HCT116 (cell line): ENCODE results near the gene SMIM45.

Experiments
- ATAC-seq: fragments of 200-7000 bp; cut with Tn5 transposase; 2 replicates; pipeline ENCODE4 v1.9.1; 2020; ENCODE audit warnings: mild to moderate bottlenecking, moderate library complexity
- BruUV-seq: library from RNA; stranded (reverse); fragments of 400-500 nt; replicated peaks from 2 replicates; lab custom pipeline; 2021; lab: Mats Ljungman, UMichigan
- CTCF ChIA-PET: fragments of 300-600 bp; sonication (Branson Sonifier 250); formaldehyde crosslinking; loops from one replicate; lab custom pipeline; 2021; ENCODE audit warnings: antibody characterized with exemption; lab: Charles Lee
- POLR2A ChIA-PET: fragments of 300-600, 350-600 bp; sonication (Branson Sonifier 250); formaldehyde crosslinking; loops from one replicate; lab custom pipeline; 2021; ENCODE audit warnings: antibody characterized with exemption; lab: Charles Lee
- RAD21 ChIA-PET, 2 experiments: fragments of 300-600 bp; sonication (Branson Sonifier 250); formaldehyde crosslinking; loops; one replicate each; lab custom pipeline; 2023; ENCODE audit warnings: low total read pairs in 2 of 2; ENCODE audit not compliant: uncharacterized antibody in 2 of 2, unreplicated experiment in 2 of 2, low non-redundant PET in 1 of 2; lab: Charles Lee
- DNase-seq: peaks from one replicate; pipeline ENCODE4 v3.0.0-alpha.2; 2010; ENCODE audit warnings: low read depth, low spot score
- H2AFZ ChIP-seq: fragments of 200-600 bp; shearing (Covaris generic), sonication (generic); 2 replicates; pipeline ENCODE4 v1.6.1; 2017; ENCODE audit warnings: low read depth, mixed run types, mixed read lengths, antibody characterized with exemption, low read length; ENCODE audit not compliant: poor library complexity, severe bottlenecking
- H3K27ac ChIP-seq: 2 replicates; pipeline ENCODE4 v1.5.1; 2012; ENCODE audit warnings: low read depth, low read length
- H3K27me3 ChIP-seq: fragments of 200-600 bp; sonication (generic); 2 replicates; pipeline ENCODE4 v1.6.1; 2016; ENCODE audit warnings: mixed run types, low read length, mixed read lengths; ENCODE audit not compliant: insufficient read depth
- H3K36me3 ChIP-seq, 2 experiments: fragments of 200-500 bp in 1 of 2; fragments of 200-600 bp in 1 of 2; sonication (Bioruptor generic) in 1 of 2; sonication (generic) in 1 of 2; 2 replicates each; pipeline versions ENCODE4 v1.5.1 to v1.6.1; 2014 to 2016; ENCODE audit warnings: low read length in 2 of 2, inconsistent platforms in 1 of 2, mixed read lengths in 1 of 2, mixed run types in 1 of 2; ENCODE audit not compliant: insufficient read depth in 2 of 2, control insufficient read depth in 1 of 2
- H3K4me1 ChIP-seq, 2 experiments: fragments of 200-600 bp in 1 of 2; sonication (generic) in 1 of 2; 2 replicates each; pipeline versions ENCODE4 v1.5.1 to v1.6.1; 2012 to 2017; ENCODE audit warnings: low read length in 2 of 2, inconsistent platforms in 1 of 2, mild to moderate bottlenecking in 1 of 2, mixed read lengths in 1 of 2, mixed run types in 1 of 2, moderate library complexity in 1 of 2; ENCODE audit not compliant: insufficient read depth in 2 of 2, control insufficient read depth in 1 of 2
- H3K4me2 ChIP-seq: fragments of 200-600 bp; sonication (generic); 2 replicates; pipeline ENCODE4 v1.6.1; 2017; ENCODE audit warnings: mixed run types, low read length, mixed read lengths
- H3K4me3 ChIP-seq, 2 experiments: fragments of 200-600 bp in 1 of 2; sonication (generic) in 1 of 2; replicated peaks in 1 of 2; 2 replicates each; pipeline ENCODE4 v1.5.1; 2011 to 2016; ENCODE audit warnings: low read length in 2 of 2, control low read depth in 1 of 2, low read depth in 1 of 2, mild to moderate bottlenecking in 1 of 2, mixed read lengths in 1 of 2, mixed run types in 1 of 2
- H3K79me2 ChIP-seq: fragments of 200-600 bp; sonication (generic); 2 replicates; pipeline ENCODE4 v1.6.1; 2017; ENCODE audit warnings: mild to moderate bottlenecking, mixed run types, low read length, moderate library complexity, mixed read lengths; ENCODE audit not compliant: insufficient read depth
- H3K9ac ChIP-seq: fragments of 200-600 bp; sonication (generic); 2 replicates; pipeline ENCODE4 v1.6.1; 2016; ENCODE audit warnings: low read length, mixed read lengths
- H3K9me2 ChIP-seq: fragments of 200-600 bp; sonication (generic), shearing (Covaris generic); 2 replicates; pipeline ENCODE4 v1.6.1; 2017; ENCODE audit warnings: mixed run types, mild to moderate bottlenecking, moderate library complexity; ENCODE audit not compliant: insufficient read depth
- H3K9me3 ChIP-seq, 2 experiments: fragments of 200-500 bp in 1 of 2; fragments of 200-600 bp in 1 of 2; sonication (Bioruptor generic) in 1 of 2; sonication (generic) in 1 of 2; 2 replicates each; pipeline ENCODE4 v1.6.1; 2014 to 2017; ENCODE audit warnings: low read length in 2 of 2, mixed read lengths in 2 of 2, inconsistent platforms in 1 of 2, low read depth in 1 of 2, mild to moderate bottlenecking in 1 of 2, mixed run types in 1 of 2, moderate library complexity in 1 of 2; ENCODE audit not compliant: control insufficient read depth in 1 of 2, insufficient read depth in 1 of 2
- H4K20me1 ChIP-seq: fragments of 200-600 bp; sonication (generic), shearing (Covaris generic); 2 replicates; pipeline ENCODE4 v1.6.1; 2017; ENCODE audit warnings: mixed run types, mild to moderate bottlenecking, moderate library complexity; ENCODE audit not compliant: insufficient read depth
- EGR1 ChIP-seq: IDR thresholded peaks from 2 replicates; pipeline ENCODE4 v1.6.1; 2012; ENCODE audit warnings: low read depth
- EZH2 ChIP-seq: fragments of 200-600 bp; sonication (generic); IDR thresholded peaks from 2 replicates; pipeline ENCODE4 v1.6.1; 2017; ENCODE audit warnings: antibody characterized with exemption, mixed run types
- JUND ChIP-seq: IDR thresholded peaks from 2 replicates; pipeline ENCODE4 v1.6.1; 2012
- MAX ChIP-seq: IDR thresholded peaks from 2 replicates; pipeline ENCODE4 v1.6.1; 2012
- POLR2AphosphoS5 ChIP-seq: IDR thresholded peaks from 2 replicates; pipeline ENCODE4 v1.6.1; 2011; ENCODE audit warnings: mild to moderate bottlenecking, low read depth, low read length, moderate library complexity
- REST ChIP-seq: IDR thresholded peaks from 2 replicates; pipeline ENCODE4 v1.6.1; 2012; ENCODE audit warnings: low read depth
- SRF ChIP-seq: IDR thresholded peaks from 2 replicates; pipeline ENCODE4 v1.6.1; 2012; ENCODE audit warnings: low read depth
- YY1 ChIP-seq: IDR thresholded peaks from 2 replicates; pipeline ENCODE4 v1.6.1; 2011; ENCODE audit warnings: low read length, low read depth, moderate library complexity, mild to moderate bottlenecking; ENCODE audit not compliant: insufficient replicate concordance; ENCODE audit errors: extremely low read depth
- ZFX ChIP-seq: fragments of 450-650 bp; IDR thresholded peaks from 2 replicates; pipeline ENCODE4 v1.6.1; 2017
- intact Hi-C: fragments of 100-400 bp; cut with micrococcal nuclease; formaldehyde crosslinking; loops from 2 replicates; pipeline ENCODE4 v1.10.0; 2022

The SMIM45 gene

GRCh38 chr22:41963453-41964111, 11.6 kb downstream of the SMIM45 start:
- Histone ChIP-seq H3K9ac (no peak overlapping the region), H3K27ac (no peak overlapping the region), H3K9me2 (no peaks in the 10 kb centered on the region), H3K9me3 (no peaks in the 10 kb centered on the region; a peak in 1 of 4 replicates), H3K4me3 (no peak overlapping the region), H3K27me3 (no peaks in the 10 kb centered on the region), H3K4me2 (no peak overlapping the region), H2AFZ (no peak overlapping the region), H3K4me1 (peaks cover 0 to 10% of the 10 kb centered on the region in 2 experiments; a peak in 1 of 4 replicates), H3K36me3 (no peaks in the 10 kb centered on the region), H4K20me1 (no peaks in the 10 kb centered on the region), H3K79me2 (no peaks in the 10 kb centered on the region)
- intact Hi-C loops, result no loop called here
- RAD21 ChIA-PET, result no interaction called here
- CTCF ChIA-PET, result no interaction called here
- DNase-seq, result no peak
- no peak for ATAC-seq
- BruUV-seq, result no TSS peak
- POLR2A ChIA-PET, result no interaction called here
- TF ChIP-seq EZH2 (no peak), POLR2AphosphoS5 (no peak), JUND (no peak), EGR1 (no peak), REST (no peak), ZFX (no peak), SRF (no peak), YY1 (no peak), MAX (no peak)
